Islet of Langerhans (tissue), 1 donor: ENCODE results near the gene RGS9BP.
"Not testable (repeated sequence)": the region's sequence is repeated elsewhere in the genome, so short reads cannot be mapped to it uniquely, and the experiment has no call there.

Experiments used
- FAIRE-seq: peaks from one replicate; lab custom pipeline; 2011; peaks lifted over from hg19 to GRCh38; lab: Jason Lieb, UNC

Gene RGS9BP

GRCh38 chr19:32700129-32700528 lies 24.5 kb downstream of the RGS9BP start:
- FAIRE-seq: not testable (repeated sequence)

- FAIRE-seq: peak; percentile 95
Observed at GRCh38 chr19:32702010-32702409, 26.4 kb downstream of the RGS9BP start.

GRCh38 chr19:32704006-32704405 lies 28.4 kb downstream of the RGS9BP start:
- FAIRE-seq: not testable (repeated sequence)

GRCh38 chr19:32708457-32708856 lies 32.8 kb downstream of the RGS9BP start:
- FAIRE-seq: no peak

- FAIRE-seq: no peak
Observed at GRCh38 chr19:32709032-32709431, 33.4 kb downstream of the RGS9BP start.

GRCh38 chr19:32711747-32712146 lies 36.1 kb downstream of the RGS9BP start:
- no peak for FAIRE-seq

GRCh38 chr19:32716203-32716602 lies 40.6 kb downstream of the RGS9BP start:
- not testable (repeated sequence) for FAIRE-seq

- FAIRE-seq: no peak
Observed at GRCh38 chr19:32717496-32717895, 41.8 kb downstream of the RGS9BP start.

GRCh38 chr19:32718286-32718685 lies 42.6 kb downstream of the RGS9BP start:
- no peak for FAIRE-seq

GRCh38 chr19:32719611-32720059 lies 44.0 kb downstream of the RGS9BP start, which contains the start of gene TDRD12:
TDRD12 (plus strand) TSS chr19:32719767; CDS start chr19:32720073, 306 bp downstream.
- FAIRE-seq: no peak

- FAIRE-seq: no peak
Observed at GRCh38 chr19:32720216-32720935, 44.7 kb downstream of the RGS9BP start.

- FAIRE-seq: no peak
Observed at GRCh38 chr19:32720936-32721250, 45.2 kb downstream of the RGS9BP start.
